ENCODE data around the gene KCNJ16.

DNA sequence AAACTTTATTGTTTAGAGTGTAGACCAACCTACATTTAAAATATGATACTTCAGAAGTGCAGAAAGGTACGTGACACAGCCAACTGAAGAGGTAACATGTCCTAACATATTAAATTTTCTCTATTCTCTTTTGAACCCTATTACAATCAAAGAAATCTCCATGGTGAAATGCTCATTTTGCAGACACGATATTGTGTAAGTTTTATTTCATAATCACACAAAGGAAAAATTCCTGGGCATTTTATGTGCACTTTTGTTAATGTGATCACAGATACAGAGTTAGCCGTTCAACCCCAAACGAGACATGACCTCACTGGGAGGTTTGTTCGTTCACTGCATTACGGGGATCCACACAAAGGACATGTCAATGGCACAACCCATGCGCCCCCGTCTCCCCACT, 21.8 kb downstream of the KCNJ16 start:
- TF ChIP-seq, protein P1, sequence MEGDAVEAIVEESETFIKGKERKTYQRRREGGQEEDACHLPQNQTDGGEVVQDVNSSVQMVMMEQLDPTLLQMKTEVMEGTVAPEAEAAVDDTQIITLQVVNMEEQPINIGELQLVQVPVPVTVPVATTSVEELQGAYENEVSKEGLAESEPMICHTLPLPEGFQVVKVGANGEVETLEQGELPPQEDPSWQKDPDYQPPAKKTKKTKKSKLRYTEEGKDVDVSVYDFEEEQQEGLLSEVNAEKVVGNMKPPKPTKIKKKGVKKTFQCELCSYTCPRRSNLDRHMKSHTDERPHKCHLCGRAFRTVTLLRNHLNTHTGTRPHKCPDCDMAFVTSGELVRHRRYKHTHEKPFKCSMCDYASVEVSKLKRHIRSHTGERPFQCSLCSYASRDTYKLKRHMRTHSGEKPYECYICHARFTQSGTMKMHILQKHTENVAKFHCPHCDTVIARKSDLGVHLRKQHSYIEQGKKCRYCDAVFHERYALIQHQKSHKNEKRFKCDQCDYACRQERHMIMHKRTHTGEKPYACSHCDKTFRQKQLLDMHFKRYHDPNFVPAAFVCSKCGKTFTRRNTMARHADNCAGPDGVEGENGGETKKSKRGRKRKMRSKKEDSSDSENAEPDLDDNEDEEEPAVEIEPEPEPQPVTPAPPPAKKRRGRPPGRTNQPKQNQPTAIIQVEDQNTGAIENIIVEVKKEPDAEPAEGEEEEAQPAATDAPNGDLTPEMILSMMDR (conservative IDR thresholded peaks at IDR 0.05; ENCODE audit: low read depth, low read length), result no peak
- TF ChIP-seq EZH2phosphoT487 (IDR thresholded peaks at IDR 0.05; ENCODE audit: borderline replicate concordance, low read length), result no peak
- no peak for TF ChIP-seq EZH2 (IDR thresholded peaks at IDR 0.05; ENCODE audit: low read length, unreplicated experiment)
